ENCODE results near the gene SYTL3. TPM values are rescaled to one million over a fixed set of nuclear protein-coding genes. Genes with fewer than 3 reads are reported as not detected.

SYTL3 gene
- total and polyA plus RNA-seq, 2 experiments from 2014 or later: 0.07 TPM; not detected in 1

Small RNA genes lying within 50 kb of the gene (microRNA-seq; reads per million reads assigned to microRNA genes)
- gene MIR3918 (not detected), gene MIR7161 (not detected)

Small RNA genes lying within 50 kb of the gene (small RNA-seq; reads per million reads assigned to genes)
- gene MIR3918 (ENCODE audit: low replicate concordance): not detected
- not detected for gene MIR7161 (ENCODE audit: low replicate concordance)

Other genes starting within 250 kb of the SYTL3 start
- 25.2 and 28.2 TPM in 2 replicates for gene TMEM181, start 90.0 kb upstream of the SYTL3 start, total RNA-seq (2014; rRNA removed; shearing (Covaris generic))
- 11.9 and 12.3 TPM in 2 replicates for gene TMEM181, start 90.0 kb upstream of the SYTL3 start, polyA plus RNA-seq (2016; fragmentation: Nextera tagmentation; extraction: Ambion mirVana)
- gene DYNLT1, start 5.3 kb upstream of the SYTL3 start, total RNA-seq (2014; rRNA removed; shearing (Covaris generic)): 60.9 and 71.6 TPM in 2 replicates
- gene DYNLT1, start 5.3 kb upstream of the SYTL3 start, polyA plus RNA-seq (2016; fragmentation: Nextera tagmentation; extraction: Ambion mirVana): 235 and 241 TPM in 2 replicates
- gene EZR, start 169.3 kb downstream of the SYTL3 start, total RNA-seq (2014; rRNA removed; shearing (Covaris generic)): 208 and 209 TPM in 2 replicates
- 188 and 199 TPM in 2 replicates for gene EZR, start 169.3 kb downstream of the SYTL3 start, polyA plus RNA-seq (2016; fragmentation: Nextera tagmentation; extraction: Ambion mirVana)